ENCODE results near the gene MTMR12.
A peak's percentile ranks its signal among the peaks of the same experiment; 100 is the strongest.
"Not testable (repeated sequence)": the region's sequence is repeated elsewhere in the genome, so short reads cannot be mapped to it uniquely, and the experiment has no call there.

The MTMR12 gene

GRCh38 chr5:32285510-32286138 is 27.1 kb downstream of the MTMR12 start:
- DNase-seq (ENCODE audit: low read depth in 1 of 2, low spot score in 1 of 2): no peak
- TF ChIP-seq JUND (IDR thresholded peaks at IDR 0.05; ENCODE audit: low read depth): no peak
- in situ Hi-C loops (cut with HindIII; ENCODE audit: low pct_unique_long_range_greater_than_20kb, low sequenced_read_pairs): no loop called here

GRCh38 chr5:32283539-32284377 is 29.0 kb downstream of the MTMR12 start:
- in situ Hi-C loops (cut with HindIII; ENCODE audit: low pct_unique_long_range_greater_than_20kb, low sequenced_read_pairs): no loop called here
- TF ChIP-seq JUND (IDR thresholded peaks at IDR 0.05; ENCODE audit: low read depth): no peak
- no peak for DNase-seq (ENCODE audit: low read depth in 1 of 2, low spot score in 1 of 2)

DNA sequence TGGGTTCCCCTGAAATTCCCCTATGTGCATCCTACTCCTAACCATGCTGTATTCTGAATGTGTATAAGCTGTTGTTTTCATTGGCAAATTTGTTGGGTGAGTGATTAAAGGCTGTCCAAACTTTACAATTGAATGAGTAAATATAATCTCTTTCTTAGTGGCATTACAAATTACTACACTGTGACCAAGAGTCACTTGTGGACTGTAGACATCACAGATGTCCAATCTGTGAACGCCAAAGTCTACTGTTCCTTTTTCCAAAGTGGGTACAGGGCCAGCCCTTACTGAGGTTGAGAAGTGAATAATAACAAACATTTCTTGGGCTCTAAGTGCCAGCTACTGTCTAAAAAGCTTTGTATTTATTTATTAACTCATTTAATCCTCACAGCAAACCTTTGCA is 29.7 kb downstream of the MTMR12 start:
- DNase-seq (ENCODE audit: low read depth in 1 of 2, low spot score in 1 of 2): no peak
- in situ Hi-C loops (cut with HindIII; ENCODE audit: low pct_unique_long_range_greater_than_20kb, low sequenced_read_pairs): no loop called here
- no peak for TF ChIP-seq JUND (IDR thresholded peaks at IDR 0.05; ENCODE audit: low read depth)

DNA sequence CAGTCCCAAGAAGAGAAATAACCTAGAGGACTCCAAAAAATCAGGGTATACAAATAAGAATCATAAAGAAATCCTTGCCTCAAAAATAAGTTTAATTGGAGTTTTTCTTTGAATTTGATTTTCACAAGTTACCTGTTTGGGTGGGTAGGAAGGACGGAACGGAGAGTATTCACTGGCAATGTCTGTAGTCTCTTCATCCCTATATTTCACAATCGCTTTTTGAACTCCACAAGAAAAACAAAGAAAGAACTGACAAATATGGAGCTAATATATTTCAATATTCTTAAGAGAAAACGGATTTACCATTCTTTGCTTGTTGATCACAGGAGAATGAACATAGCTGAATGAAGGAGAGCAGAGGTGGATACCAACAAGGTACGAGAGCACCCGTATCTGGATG is 30.1 kb downstream of the MTMR12 start:
- DNase-seq (ENCODE audit: low read depth in 1 of 2, low spot score in 1 of 2): no peak
- in situ Hi-C loops (cut with HindIII; ENCODE audit: low pct_unique_long_range_greater_than_20kb, low sequenced_read_pairs): no loop called here
- TF ChIP-seq JUND (IDR thresholded peaks at IDR 0.05; ENCODE audit: low read depth): no peak

DNA sequence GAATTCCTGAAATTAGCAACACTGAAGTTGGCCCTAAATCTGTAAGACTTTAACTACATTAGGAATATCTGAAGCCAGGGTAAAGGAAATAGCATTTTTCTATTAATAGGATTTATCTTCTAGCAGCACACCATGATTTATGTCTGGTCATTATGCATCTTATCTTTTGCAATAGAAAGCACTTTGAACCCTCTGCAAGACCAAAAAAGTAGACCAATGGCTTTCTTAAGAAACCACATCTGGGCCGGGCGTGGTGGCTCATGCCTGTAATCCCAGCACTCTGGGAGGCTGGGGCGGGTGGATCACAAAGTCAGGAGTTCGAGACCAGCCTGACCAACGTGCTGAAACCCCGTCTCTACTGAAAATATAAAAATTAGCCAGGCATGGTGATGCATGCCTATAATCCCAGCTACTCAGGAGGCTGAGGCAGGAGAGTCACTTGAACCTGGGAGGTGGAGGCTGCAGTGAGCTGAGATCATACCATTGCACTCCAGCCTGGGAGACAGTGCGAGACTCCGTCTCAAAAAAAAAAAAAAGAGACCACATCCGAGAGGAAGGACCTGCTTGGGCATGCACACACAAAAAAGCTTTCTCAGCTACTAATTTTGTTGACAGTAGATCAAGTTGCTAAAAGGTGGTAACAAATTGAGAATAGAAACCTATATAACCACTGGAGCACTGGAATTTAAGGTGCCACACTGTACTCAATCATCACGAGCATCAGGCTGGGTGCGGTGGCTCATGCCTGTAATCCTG is 31.2 kb downstream of the MTMR12 start:
- DNase-seq (ENCODE audit: low read depth in 1 of 2, low spot score in 1 of 2); in situ Hi-C loops (cut with HindIII; ENCODE audit: low pct_unique_long_range_greater_than_20kb, low sequenced_read_pairs): not testable (repeated sequence)

- in situ Hi-C loops (cut with HindIII; ENCODE audit: low pct_unique_long_range_greater_than_20kb, low sequenced_read_pairs): no loop called here
- no peak for DNase-seq (ENCODE audit: low read depth in 1 of 2, low spot score in 1 of 2)
- TF ChIP-seq JUND (IDR thresholded peaks at IDR 0.05; ENCODE audit: low read depth): no peak
Observed at GRCh38 chr5:32280656-32281081, 32.1 kb downstream of the MTMR12 start.

DNA sequence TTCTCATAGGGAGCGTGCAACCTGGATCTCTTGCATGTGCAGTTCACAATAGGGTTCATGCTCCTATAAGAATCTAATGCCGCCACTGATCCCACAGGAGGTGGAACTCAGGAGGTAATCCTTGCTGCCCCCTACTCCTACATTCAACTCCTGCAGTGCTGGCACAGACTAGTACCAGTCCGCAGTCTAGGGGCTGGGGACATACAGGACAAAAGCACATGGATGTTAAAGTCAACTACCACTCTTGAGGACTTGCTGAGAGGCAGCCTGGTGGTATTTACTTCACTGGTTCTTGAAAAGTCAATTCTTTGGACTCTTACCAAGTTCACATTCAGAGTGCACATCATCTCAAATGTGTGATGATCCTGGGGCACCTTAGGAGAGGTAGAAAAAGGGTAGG is 33.0 kb downstream of the MTMR12 start:
- no peak for DNase-seq (ENCODE audit: low read depth in 1 of 2, low spot score in 1 of 2)
- in situ Hi-C loops (cut with HindIII; ENCODE audit: low pct_unique_long_range_greater_than_20kb, low sequenced_read_pairs): no loop called here
- TF ChIP-seq JUND (IDR thresholded peaks at IDR 0.05; ENCODE audit: low read depth): no peak

DNA sequence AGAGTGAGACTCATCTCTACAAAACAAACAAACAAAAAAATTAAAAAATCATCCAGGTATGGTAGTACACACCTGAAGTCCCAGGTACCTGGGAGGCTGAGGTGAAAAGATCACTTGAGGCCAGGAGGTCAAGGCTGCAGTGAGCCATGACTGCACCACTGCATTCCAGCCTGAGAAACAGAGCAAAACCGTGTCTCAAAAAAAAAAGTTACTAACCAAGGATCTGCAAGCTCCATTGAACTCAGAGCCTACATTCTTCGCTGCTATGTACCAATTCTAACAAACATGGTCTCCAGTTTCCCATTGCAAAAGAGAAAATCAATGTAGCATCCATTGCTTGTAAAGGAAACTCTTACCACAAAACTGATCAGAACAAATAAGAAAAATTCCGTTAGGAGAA is 33.5 kb downstream of the MTMR12 start:
- in situ Hi-C loops (cut with HindIII; ENCODE audit: low pct_unique_long_range_greater_than_20kb, low sequenced_read_pairs): no loop called here
- no peak for DNase-seq (ENCODE audit: low read depth in 1 of 2, low spot score in 1 of 2)
- TF ChIP-seq JUND (IDR thresholded peaks at IDR 0.05; ENCODE audit: low read depth): no peak

GRCh38 chr5:32278406-32278805 is 34.3 kb downstream of the MTMR12 start:
- no peak for DNase-seq (ENCODE audit: low read depth in 1 of 2, low spot score in 1 of 2)

DNA sequence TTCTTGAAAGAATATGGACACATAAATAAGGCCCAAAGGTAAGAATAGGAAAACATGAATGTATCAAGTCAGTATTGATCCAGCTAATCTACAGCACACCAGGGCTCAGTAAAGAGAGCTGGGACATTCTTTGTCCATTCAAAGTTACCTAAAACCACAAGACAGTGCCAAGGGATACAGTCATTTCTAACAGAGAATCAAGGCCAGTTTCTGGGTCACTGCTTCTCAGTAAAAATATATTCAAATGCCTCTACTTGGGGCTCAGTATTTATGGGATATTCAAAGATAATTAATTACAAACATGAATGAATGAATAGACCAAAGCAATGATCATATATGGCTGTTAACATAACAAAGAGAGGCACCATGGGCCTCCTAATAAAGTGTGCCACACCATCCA is 34.9 kb downstream of the MTMR12 start:
- in situ Hi-C loops (cut with HindIII; ENCODE audit: low pct_unique_long_range_greater_than_20kb, low sequenced_read_pairs): no loop called here
- no peak for TF ChIP-seq JUND (IDR thresholded peaks at IDR 0.05; ENCODE audit: low read depth)
- DNase-seq (ENCODE audit: low read depth in 1 of 2, low spot score in 1 of 2): no peak

More at GRCh38 chr5:32278406-32278805, 34.3 kb downstream of the MTMR12 start:
- no peak for TF ChIP-seq JUND (IDR thresholded peaks at IDR 0.05; ENCODE audit: low read depth)
- in situ Hi-C loops (cut with HindIII; ENCODE audit: low pct_unique_long_range_greater_than_20kb, low sequenced_read_pairs): no loop called here

GRCh38 chr5:32276173-32276853 is 36.4 kb downstream of the MTMR12 start:
- peak in 1 of 2 experiments; percentile 51 for DNase-seq (ENCODE audit: low read depth in 1 of 2, low spot score in 1 of 2)

DNA sequence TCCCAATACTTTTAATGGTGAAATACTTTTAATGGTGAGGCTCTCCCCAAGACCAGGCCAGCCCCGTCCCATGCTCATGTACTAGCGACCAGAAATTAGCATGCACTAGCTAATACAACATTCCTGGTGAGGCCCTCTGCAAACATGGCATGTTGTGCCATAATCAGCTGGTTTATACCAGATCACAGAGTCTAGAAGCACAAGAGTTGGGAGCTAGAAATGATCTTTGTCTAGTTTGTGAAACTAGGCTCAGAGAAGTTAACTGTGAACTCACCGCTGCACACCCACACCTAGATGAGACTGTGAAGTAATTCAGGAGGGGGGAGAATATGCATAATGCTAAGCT is 37.4 kb downstream of the MTMR12 start:
- DNase-seq (ENCODE audit: low read depth in 1 of 2, low spot score in 1 of 2): peak in 1 of 2 experiments; percentile 34
- TF ChIP-seq JUND (IDR thresholded peaks at IDR 0.05; ENCODE audit: low read depth): no peak
- in situ Hi-C loops (cut with HindIII; ENCODE audit: low pct_unique_long_range_greater_than_20kb, low sequenced_read_pairs): no loop called here

More at GRCh38 chr5:32276173-32276853, 36.4 kb downstream of the MTMR12 start:
- no peak for TF ChIP-seq JUND (IDR thresholded peaks at IDR 0.05; ENCODE audit: low read depth)
- in situ Hi-C loops (cut with HindIII; ENCODE audit: low pct_unique_long_range_greater_than_20kb, low sequenced_read_pairs): no loop called here

Data from T47D (cell line).